Daoy (cell line): ENCODE results near the gene TREML4. TPM values are rescaled to one million over a fixed set of nuclear protein-coding genes. Genes with fewer than 3 reads are reported as not detected.

Experiments
- DNase-seq: peaks from one replicate; pipeline ENCODE4 v3.0.0-alpha.2; 2015; ENCODE audit warnings: low read depth
- total RNA-seq: library from RNA; depleted of rRNA; stranded (reverse); fragments of >200 nt; shearing (Covaris generic); gene quantifications from 2 replicates; pipeline ENCODE4 v1.2.3, GENCODE V29; 2014; rRNA removed

Gene TREML4
- total RNA-seq, 1 experiment from 2014 or later, result not detected

DNA sequence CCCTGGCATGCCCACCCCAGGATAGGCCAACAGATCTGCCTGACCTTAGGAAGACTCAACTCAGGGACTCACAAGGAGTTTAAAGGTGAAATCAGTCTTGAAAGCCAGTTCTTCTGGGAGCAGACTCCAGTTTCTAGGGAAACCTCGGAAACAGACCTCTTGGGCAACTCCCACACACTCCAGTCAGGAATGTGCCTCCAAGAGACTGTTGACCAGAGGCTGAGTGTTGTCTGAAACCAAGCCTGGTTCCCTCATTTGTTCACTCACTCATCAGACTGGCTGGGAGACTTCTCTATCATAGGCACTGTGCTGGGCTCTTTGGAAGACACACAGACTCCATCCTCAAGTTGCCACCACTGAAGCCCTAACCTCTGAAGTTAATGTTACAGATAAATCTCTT, 56.6 kb downstream of the TREML4 start:
- peak; percentile 15 for DNase-seq

DNA sequence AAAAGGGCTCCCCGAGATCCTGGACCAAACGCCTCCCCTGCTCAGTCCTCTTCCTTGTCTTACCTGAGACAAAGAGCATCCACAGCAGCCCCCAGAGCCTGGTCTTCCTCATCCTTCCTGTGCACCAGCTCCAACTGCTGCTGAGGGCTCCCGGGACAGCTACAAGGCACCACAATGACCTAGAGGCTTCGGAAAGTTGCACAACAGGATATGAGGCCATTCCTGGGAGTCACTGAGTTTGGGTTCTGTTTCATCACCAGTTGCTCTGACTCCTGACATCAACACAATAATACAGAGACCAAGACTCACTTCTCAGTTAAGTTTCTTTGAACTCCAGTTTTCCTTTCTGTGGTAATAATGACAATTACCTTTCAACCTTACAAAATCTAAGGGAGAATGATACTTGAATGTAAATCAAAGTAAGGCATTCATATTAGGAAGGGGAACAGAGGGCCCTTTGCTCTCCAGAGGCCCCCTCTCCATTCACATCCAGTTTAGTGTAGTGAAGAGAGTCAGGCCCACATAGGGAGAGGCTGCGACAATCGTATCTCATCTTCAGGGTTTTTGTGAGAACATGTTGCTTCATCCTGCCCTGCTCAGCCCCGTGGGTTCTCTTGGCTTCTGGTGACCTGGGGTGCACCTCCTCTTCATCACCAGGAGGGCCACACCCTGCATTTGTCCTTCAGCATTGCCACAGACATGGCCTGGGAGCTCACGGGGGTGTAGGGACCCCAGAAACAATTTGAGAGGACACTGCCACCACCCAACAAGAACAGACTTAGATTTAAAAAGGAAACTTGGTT, 58.6 kb downstream of the TREML4 start, which contains the start of gene TREM1:
Gene TREM1, minus strand, starts transcription at position 139 of the 803 bp plus-strand sequence. Its CDS starts 27 bp downstream, at position 112.
- peak; percentile 37 for DNase-seq

DNA sequence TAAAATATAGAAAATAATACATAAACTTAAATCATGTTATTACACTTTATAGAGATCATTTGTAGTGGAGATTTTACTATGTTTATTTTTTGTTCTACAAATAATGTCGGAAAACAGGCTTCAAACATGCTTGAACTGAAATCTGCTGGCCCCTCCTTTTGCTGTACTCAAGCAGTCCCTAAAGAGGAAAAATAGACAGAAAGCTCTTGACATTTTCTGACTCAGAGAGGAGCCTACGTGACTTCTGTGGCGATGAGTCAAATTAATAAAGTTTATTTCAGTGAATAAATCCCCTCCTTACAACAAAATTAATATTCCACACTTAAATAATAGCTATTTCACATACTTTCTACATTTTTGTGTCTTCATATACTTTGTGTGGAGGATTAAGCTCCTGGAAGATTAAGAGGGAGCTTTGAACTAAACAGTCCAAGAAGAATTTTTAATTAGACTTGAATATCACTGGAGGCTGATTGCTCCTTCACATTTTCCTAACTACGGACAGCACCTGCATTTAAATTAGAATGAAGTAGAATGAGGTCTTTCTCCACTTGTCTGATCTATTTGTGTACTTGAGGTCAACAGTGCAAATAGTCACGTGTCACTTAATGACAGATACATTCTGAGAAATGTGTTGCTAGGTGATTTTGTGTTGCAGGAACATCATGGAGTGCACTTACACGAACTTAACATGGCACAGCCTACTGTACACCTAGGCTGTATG, 60.0 kb downstream of the TREML4 start:
- no peak for DNase-seq

Other genes with a start within 250 kb of the TREML4 start
- 0.11 TPM in 1 of 2 replicates, not detected in the other for gene UNC5CL, start 189.1 kb upstream of the TREML4 start, total RNA-seq
- not detected in 2 replicates for gene TSPO2, start 185.9 kb upstream of the TREML4 start, total RNA-seq
- gene APOBEC2, start 175.1 kb upstream of the TREML4 start, total RNA-seq, result not detected in 2 replicates
- gene OARD1, start 156.0 kb upstream of the TREML4 start, total RNA-seq, result 28.8 and 29.0 TPM in 2 replicates
- 9.1 and 13.1 TPM in 2 replicates for gene NFYA, start 155.4 kb upstream of the TREML4 start, total RNA-seq
- gene TREML1, start 74.0 kb upstream of the TREML4 start, total RNA-seq, result not detected in 2 replicates
- not detected in 2 replicates for gene TREM2, start 65.2 kb upstream of the TREML4 start, total RNA-seq
- not detected in 2 replicates for gene TREML2, start 27.2 kb upstream of the TREML4 start, total RNA-seq
- gene TREM1, start 58.3 kb downstream of the TREML4 start, total RNA-seq, result not detected in 2 replicates
- not detected in 2 replicates for gene NCR2, start 107.3 kb downstream of the TREML4 start, total RNA-seq